HG02763 (cell line): ENCODE measurements around the gene MUCL3.
"Not testable (repeated sequence)": the region's sequence is repeated elsewhere in the genome, so short reads cannot be mapped to it uniquely, and the experiment has no call there.

ENCODE experiments used
- ATAC-seq: cut with Tn5 transposase; IDR thresholded peaks from one replicate; pipeline ENCODE4 v1.9.1; 2021; ENCODE audit warnings: mild to moderate bottlenecking, moderate library complexity; ENCODE audit not compliant: unreplicated experiment

Gene MUCL3, protein sequence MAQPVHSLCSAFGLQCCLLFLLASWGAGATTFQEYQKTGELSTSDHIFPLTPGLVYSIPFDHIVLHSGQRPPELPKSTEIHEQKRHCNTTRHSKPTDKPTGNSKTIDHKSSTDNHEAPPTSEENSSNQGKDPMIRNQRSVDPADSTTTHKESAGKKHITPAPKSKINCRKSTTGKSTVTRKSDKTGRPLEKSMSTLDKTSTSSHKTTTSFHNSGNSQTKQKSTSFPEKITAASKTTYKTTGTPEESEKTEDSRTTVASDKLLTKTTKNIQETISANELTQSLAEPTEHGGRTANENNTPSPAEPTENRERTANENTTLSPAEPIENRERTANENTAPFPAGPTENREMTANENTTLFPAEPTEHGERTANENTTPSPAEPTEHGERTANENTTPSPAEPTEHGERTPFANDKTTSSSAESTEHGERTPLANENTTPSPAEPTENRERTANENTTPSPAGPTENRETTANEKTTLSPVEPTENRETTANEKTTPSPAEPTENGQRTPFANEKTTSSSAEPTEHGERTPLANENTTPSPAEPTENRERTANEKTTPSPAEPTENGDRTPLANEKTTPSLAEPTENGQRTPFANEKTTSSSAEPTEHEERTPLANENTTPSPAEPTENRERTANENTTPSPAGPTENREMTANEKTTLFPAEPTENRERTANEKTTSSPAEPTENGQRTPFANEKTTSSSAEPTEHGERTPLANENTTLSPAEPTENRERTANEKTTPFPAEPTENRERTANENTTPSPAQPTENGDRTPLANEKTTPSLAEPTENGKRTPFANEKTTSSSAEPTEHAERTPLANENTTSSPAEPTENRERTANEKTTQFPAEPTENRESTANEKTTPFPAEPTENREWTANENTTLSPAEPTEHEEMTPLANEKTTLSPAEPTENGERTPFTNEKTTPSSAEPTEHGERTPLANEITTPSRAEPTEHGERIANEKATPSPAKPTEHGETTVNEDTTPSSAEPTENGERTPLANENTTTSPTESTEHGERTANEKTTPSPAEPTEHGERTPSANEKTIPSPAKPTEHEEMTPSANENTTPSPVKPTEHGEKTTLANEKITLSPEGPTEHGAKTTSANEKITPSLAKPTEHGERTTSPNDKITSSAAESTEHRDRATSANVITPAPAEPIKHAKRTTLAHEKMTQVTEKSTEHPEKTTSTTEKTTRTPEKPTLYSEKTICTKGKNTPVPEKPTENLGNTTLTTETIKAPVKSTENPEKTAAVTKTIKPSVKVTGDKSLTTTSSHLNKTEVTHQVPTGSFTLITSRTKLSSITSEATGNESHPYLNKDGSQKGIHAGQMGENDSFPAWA (N-terminal part only)

DNA sequence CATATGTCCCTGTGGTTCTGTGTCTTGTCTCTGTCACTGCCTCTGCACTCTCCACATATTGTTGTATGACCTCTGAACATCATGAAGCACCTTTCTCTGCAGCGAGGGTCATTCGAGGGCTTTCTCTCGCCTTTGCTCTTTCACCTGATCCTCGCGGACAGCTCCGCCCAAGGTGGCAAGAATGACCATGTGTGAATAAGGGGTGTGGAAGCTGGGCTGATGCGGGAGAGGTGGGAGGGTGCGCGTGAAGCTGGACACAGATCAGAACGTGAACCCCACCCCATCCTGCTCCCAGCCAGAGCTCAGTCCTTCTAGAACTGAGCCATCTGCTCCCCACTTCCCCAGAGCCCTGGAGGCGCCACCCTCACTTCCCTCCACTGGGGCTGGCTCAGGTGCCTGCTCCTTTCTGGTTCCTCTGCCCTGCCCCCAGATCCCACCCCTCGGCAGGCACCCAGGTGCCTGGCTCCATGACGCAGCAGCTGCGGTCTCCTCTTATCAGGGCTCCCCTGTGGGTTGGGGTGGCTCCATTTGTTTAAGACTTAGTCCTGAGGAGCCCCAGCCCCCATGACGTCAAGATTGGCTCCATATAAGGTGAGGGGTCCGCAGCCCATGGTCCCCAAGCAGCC lies at the start of gene MUCL3:
MUCL3 (plus strand) TSS at position 613 of the 626 bp plus-strand sequence. CDS start 27 bp downstream, outside the sequence.
- ATAC-seq: no peak

DNA sequence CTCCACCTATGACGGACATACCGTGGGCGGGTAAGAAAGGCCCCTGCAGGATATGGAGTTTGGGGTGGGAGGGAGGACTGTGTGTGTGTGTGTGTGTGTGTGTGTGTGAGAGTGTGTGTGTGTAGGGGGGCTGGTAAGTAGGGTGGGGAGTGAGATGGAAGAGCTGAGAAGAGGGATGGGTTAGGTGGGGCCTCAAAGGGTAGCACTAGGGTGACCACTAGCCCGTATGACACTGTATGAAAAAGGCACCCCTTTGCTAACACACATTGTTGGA lies 49.4 kb upstream of the MUCL3 start:
- ATAC-seq: no peak

DNA sequence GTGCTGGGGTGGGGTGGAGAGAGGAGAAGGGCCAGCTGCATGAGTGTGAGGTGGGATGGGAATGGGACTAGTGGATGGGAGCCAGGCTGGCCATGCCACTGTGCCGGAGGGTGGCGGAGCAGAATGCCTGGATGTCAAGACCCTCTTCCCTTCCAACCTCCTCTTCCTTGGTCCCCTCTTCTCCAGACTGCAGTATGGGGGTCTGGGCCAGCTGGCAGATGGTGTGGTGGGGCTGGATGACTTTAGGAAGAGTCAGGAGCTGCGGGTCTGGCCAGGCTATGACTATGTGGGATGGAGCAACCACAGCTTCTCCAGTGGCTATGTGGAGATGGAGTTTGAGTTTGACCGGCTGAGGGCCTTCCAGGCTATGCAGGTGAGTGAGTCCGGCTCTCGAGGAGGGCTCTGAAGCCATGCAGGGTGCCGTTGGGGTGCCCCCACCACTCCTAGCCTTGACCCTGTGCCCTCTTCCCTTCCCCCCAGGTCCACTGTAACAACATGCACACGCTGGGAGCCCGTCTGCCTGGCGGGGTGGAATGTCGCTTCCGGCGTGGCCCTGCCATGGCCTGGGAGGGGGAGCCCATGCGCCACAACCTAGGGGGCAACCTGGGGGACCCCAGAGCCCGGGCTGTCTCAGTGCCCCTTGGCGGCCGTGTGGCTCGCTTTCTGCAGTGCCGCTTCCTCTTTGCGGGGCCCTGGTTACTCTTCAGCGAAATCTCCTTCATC lies 48.8 kb upstream of the MUCL3 start:
- no peak for ATAC-seq

DNA sequence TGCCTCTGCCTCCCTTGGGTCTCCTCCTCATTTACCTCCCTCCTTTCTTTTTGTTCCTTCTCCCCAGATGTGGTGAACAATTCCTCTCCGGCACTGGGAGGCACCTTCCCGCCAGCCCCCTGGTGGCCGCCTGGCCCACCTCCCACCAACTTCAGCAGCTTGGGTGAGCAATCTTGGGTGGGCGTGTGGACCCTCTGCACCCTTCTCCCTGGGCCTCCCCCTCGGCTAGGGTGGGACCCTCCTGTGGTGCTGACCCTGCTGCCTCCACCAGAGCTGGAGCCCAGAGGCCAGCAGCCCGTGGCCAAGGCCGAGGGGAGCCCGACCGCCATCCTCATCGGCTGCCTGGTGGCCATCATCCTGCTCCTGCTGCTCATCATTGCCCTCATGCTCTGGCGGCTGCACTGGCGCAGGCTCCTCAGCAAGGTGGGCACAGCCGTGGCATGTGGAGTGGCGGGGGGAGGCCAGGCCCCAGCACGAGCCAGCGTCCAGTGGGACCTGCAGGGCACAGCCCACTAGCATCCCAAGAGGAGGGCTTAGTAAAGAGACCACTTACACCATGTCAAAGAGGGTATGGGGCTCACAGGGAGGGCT lies 47.7 kb upstream of the MUCL3 start:
- no peak for ATAC-seq

DNA sequence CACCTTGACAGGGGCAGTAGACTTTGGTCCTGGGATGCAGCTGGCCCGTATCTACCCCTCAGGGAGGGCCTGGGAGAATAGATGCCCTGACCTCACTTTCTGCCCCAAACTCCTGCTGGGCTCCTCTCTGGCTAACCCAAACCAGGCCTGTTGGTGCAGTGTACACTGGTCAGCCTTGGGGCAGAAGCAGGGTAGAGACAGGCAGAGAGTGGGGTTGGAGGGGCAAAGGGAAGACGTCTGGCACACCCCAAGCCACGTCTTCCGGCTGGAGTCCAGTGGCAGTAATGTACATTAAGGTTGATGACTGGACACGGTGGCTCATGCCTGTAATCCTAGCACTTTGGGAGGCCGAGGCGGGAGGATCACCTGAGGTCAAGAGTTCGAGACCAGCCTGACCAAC lies 47.1 kb upstream of the MUCL3 start:
- no peak for ATAC-seq

DNA sequence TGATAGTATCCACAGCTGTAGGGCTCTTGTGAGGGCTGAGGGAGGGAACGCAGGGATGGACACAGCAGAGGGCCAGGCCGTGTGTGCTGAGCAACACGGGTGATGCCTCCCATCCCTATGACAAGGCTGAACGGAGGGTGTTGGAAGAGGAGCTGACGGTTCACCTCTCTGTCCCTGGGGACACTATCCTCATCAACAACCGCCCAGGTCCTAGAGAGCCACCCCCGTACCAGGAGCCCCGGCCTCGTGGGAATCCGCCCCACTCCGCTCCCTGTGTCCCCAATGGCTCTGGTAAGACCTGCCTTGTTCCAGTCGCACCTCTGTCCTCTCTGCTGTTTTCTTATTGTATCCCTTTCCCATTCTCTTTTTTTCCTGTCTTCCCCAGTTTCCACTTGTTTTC lies 46.4 kb upstream of the MUCL3 start:
- no peak for ATAC-seq

DNA sequence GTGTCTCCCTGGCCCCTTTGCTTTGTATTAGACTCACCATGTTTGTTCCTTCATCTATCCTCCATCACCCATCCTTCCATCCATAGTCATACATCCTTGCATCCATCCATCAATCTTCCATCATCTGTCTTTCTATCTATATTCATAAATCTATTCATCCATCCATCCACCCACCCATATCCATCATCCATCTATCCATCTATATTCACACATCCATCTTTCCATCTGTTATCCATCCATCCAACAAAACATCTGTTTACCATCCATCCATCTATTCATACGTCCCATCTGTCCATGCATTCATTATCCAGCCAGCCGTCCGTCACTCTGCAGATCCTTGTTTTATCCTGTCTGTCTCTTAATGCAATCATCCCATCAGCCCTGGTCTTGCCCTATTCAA lies 45.8 kb upstream of the MUCL3 start:
- no peak for ATAC-seq

DNA sequence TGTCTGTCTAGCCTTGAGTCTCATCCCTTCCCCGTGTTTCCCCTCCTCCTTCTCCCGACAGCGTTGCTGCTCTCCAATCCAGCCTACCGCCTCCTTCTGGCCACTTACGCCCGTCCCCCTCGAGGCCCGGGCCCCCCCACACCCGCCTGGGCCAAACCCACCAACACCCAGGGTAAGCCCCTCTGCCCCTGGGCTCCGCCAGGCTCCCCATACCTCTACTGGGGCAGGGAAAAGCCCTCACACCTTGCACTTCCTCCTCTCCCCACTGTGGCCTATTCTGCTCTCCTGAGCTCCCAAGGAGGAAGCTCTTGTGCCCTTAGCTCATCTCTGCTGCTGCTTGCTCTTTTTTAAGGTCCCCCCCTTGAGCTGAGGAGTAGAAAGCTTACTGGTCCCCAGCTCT lies 45.4 kb upstream of the MUCL3 start:
- ATAC-seq: no peak

DNA sequence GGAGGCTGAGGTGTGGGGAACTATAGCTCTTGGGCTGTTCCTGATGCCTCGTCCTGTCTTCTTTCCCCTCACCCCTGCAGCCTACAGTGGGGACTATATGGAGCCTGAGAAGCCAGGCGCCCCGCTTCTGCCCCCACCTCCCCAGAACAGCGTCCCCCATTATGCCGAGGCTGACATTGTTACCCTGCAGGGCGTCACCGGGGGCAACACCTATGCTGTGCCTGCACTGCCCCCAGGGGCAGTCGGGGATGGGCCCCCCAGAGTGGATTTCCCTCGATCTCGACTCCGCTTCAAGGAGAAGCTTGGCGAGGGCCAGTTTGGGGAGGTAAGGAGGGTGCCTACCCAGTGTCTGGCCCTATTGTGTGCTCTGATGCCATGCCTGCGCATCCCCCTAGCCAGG lies 44.2 kb upstream of the MUCL3 start:
- ATAC-seq: no peak

DNA sequence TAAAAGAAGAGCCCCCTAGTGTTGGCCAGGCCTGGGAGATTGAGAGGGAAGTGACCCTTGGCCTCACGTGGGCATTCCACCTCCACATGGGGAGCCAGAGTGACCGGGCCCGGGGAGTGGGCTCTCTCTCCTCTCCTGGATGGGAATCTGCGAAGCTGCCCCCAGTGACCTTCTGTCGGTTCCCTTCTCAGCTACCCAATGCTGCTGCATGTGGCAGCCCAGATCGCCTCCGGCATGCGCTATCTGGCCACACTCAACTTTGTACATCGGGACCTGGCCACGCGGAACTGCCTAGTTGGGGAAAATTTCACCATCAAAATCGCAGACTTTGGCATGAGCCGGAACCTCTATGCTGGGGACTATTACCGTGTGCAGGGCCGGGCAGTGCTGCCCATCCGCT lies 42.9 kb upstream of the MUCL3 start:
- ATAC-seq: no peak

DNA sequence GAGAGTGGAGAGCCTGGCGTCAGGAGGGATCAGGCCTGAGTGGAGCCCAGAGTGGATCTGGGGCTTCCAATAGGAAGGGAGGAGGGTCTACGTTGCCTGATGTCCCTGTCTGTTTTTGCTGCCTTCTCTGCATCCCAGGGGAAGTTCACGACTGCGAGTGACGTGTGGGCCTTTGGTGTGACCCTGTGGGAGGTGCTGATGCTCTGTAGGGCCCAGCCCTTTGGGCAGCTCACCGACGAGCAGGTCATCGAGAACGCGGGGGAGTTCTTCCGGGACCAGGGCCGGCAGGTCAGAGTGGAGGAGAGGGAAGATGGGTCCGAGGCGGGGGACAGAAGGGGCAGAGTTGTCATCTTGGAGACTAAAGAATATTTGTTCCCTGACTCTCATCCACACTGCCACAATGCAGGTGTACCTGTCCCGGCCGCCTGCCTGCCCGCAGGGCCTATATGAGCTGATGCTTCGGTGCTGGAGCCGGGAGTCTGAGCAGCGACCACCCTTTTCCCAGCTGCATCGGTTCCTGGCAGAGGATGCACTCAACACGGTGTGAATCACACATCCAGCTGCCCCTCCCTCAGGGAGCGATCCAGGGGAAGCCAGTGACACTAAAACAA lies 41.9 kb upstream of the MUCL3 start:
- ATAC-seq: no peak

DNA sequence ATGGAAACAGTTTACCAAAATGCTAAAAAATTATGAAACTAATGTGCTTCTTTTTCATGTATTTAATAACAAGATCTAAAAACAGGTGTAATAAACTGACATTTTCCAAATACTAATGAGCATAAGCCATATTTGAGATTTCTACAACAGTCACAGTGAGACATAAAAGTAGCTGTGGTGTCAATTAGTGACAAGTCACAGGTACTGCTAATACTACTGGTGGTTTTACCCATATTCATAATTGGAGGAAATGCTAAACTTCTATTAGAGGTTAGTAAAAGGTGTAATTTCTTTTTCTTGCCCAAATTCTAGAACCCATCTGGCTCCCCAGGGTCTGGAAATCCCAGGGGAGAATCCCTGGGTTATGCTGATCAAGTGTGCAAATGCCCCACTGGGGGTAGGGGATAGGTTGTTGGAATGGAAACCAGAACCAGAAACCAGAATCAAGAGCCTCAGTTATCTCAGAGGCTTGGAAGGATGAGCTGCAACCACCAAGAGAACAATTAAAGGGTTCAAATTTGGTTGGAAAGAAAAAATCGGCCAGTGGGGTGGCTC lies 39.8 kb upstream of the MUCL3 start:
- no peak for ATAC-seq

DNA sequence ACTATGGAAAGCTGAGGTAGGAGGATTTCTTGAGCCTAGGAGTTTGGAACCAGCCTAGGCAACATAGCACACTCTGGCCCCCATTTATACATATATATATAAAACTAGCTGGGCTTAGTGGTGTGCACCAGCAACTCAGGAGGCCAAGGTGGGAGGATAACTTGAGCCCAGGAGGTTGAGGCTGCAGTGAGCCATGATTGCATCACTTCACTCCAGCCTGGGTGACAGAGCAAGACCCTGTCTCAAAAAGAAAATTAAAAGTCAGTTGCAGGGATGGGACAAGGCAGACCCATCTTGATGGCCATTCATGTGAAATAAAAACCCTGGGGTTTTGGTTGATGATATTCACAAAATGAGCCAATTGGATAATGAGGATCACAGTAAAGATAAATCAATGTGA lies 39.3 kb upstream of the MUCL3 start:
- no peak for ATAC-seq

DNA sequence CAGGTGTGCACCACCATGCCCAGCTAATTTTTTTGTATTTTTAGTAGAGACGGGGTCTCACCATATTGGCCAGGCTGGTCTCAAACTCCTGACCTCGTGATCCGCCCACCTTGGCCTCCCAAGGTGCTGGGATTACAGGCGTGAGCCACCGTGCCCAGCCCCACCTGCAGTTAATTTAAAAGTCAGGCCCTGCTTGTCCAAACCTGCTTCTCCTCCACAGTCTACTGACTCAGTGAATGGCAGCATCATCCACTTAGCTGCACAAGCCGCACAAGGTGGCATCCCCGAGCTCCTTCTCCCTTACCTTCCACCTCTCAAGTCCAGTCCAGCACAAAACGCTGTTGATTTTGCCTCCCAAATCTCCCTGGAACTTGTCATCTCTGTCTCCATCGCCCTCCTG lies 38.6 kb upstream of the MUCL3 start:
- ATAC-seq: not testable (repeated sequence)

DNA sequence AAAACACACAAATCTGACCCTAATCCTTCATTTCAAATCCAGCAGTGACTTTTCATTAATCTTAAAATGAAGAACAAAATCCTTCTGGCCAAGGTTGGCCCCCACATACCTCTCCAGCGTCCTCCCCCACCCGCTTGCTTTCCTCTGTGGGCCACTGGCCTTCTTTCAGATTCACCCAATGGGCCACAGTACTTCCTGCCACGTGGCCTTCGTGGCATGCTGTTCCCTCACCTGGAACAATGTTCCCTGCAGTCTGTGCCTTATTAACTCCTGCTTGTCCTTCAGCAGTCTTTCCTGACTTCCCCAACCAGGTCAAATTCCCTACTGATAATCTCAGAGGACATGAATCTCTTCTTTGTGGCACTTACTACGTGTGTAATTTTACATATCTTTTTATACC lies 38.1 kb upstream of the MUCL3 start:
- ATAC-seq: no peak

DNA sequence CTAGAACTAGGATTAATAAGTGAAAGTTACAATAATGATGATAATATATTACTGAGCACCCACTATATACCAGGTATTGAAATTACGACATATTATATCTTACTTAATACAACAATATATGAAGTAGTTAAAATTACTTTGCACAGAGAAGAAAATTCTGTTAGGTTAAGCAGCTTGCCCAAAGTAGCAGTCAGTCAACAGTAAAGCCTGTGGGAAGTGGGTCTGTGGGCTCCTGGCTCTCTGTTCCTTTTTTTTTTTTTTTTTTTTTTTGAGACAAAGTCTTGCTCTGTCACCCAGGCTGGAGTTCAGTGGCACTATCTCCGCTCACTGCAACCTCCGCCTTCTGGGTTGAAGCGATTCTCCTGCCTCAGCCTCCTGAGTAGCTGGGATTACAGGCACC lies 37.5 kb upstream of the MUCL3 start:
- ATAC-seq: no peak

DNA sequence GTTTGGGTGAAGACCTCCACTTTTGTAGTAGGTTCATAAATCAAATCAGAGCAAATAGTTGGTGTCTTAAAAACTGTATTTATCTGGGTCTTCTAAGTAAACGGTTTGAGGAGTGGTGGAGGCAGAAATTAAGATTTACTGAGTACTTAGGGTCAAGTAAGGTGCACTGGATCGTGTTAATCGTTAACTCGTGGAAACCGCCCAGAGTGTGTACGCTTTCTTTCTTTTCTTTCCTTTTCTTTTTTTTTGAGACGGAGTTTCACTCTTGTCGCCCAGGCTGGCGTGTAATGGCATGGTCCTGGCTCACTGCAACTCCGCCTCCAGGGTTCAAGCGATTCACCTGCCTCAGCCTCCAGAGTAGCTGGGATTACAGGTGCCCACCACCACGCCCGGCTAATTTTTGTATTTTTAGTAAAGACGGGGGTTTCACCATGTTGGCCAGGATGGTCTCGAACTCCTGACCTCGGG lies 33.4 kb upstream of the MUCL3 start:
- not testable (repeated sequence) for ATAC-seq

DNA sequence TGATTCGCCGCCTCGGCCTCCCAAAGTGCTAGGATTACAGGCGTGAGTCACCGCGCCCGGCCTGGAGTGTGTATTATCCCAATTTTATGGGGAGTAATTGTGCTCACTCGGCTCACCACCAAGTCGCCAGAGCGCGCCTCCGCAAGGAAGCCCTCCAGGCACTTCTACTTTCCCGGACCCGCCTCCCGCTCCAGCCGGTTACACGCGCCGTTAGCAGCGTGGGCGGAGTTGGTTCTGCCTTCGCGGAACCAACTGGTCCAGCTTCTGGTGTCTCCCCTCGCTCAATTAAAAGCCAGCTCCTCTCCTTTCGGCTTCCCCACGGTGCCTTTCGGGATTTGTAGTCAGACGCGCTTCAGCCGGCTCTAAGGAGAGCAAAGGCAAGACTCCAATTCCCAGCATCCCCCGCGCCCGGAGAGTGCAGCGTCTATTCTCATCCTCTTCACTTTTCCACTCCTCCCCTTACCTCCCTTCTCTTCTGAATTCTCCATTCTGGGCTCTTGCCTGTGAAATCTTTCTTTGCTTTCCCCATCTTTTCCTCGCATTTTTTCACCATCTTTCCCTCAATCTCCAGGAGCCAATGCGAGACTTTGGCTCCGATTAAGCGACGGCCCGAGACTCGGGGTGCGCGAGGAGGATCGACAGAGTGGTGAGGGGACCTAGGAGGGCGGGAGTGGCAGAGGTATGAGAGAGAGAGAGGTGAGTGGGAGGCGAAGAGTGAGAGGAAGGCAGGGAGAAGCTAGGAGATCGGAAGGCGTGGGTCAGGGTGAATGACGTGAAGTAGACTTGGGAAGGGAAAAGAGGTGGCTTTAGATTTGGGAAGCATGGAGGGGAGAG lies 32.8 kb upstream of the MUCL3 start, which contains the start of gene GTF2H4:
GTF2H4 (plus strand) TSS at position 450 of the 834 bp plus-strand sequence.
- peak; percentile 95 for ATAC-seq
